ENCODE data around the gene CHRNE. TPM values are rescaled to one million over a fixed set of nuclear protein-coding genes. Genes with fewer than 3 reads are reported as not detected.
A peak's percentile ranks its signal among the peaks of the same experiment; 100 is the strongest.

The CHRNE gene
- total and polyA plus RNA-seq, 2 of the 8 experiments (the other 6 are each of a cell fraction or from before 2014, with no cell fraction given), result 0.15 to 0.33 TPM

GRCh38 chr17:4895657-4896331 lies 7.1 kb downstream of the CHRNE start:
- H4K5ac ChIP-seq (ENCODE audit: insufficient read length, low read depth, low read length), result no peak overlapping the region
- FAIRE-seq (no peak), DNase-seq (ENCODE audit: low read depth in 1 of 2, low spot score in 2 of 2) (peak in 1 of 2 experiments; percentile 75)
- no peak overlapping the region for H2AFZ ChIP-seq (ENCODE audit: low read length)
- H3K36me3 ChIP-seq (ENCODE audit: control insufficient read depth in 2 of 4, insufficient read depth in 4 of 4, low read length in 3 of 4), result peaks cover 11 to 31% (median 26%) of the 10 kb centered on the region in 4 experiments
- H2BK15ac ChIP-seq (ENCODE audit: low read length), result no peak overlapping the region
- no peak overlapping the region for H3K56ac ChIP-seq (replicated peaks; ENCODE audit: insufficient read length, low read depth, low read length)
- H3K4ac ChIP-seq (replicated peaks; ENCODE audit: insufficient read length, low read depth, low read length), result no peak overlapping the region
- no peak overlapping the region for H3K4me3 ChIP-seq (ENCODE audit: extremely low read depth in 1 of 4, insufficient read depth in 2 of 4, low read depth in 3 of 4, low read length in 4 of 4)
- H2BK12ac ChIP-seq (ENCODE audit: low read depth, low read length), result no peak overlapping the region
- H3K9ac ChIP-seq (replicated peaks in 1 of 4; ENCODE audit: extremely low read depth in 1 of 4, low read depth in 3 of 4, low read length in 3 of 4), result no peak overlapping the region
- WGBS, 2 experiments (ENCODE audit: extremely low coverage in 1 of 2, insufficient coverage in 1 of 2, insufficient read length in 1 of 2, insufficient replicate concordance in 2 of 2, low coverage in 1 of 2, low lambda C conversion rate in 2 of 2, missing lambda C conversion rate in 1 of 2), result 87% methylated on average over 23 of the region's 27 CpGs; no CpG with 5 or more reads in 1 of the 2 experiments
- H3K23ac ChIP-seq (ENCODE audit: insufficient read length), result no peak overlapping the region
- H4K8ac ChIP-seq (ENCODE audit: extremely low read depth, insufficient read depth, low read length), result no peak overlapping the region
- peaks cover 0 to 10% of the 10 kb centered on the region in 2 experiments for H4K20me1 ChIP-seq (replicated peaks in 1 of 2; ENCODE audit: control insufficient read depth in 1 of 2, insufficient read depth in 2 of 2, low read length in 2 of 2)
- H3K4me1 ChIP-seq (replicated peaks in 1 of 4; ENCODE audit: control insufficient read depth in 3 of 4, insufficient read depth in 4 of 4, low read length in 3 of 4), result peaks cover 0 to 4% (median 2%) of the 10 kb centered on the region in 4 experiments; a peak in 5 of 7 replicates
- no peaks in the 10 kb centered on the region for H3K27me3 ChIP-seq (replicated peaks in 1 of 4; ENCODE audit: control insufficient read depth in 3 of 4, extremely low read depth in 1 of 4, insufficient read depth in 3 of 4, low read length in 3 of 4)
- no peak overlapping the region for H2BK120ac ChIP-seq (replicated peaks; ENCODE audit: low read depth, low read length)
- ChIA-PET POLR2A (ENCODE audit: partially characterized antibody) (interaction anchor here (0.5 to 2.1 kb wide), 7 partner anchors 13 to 303 kb away, joined by 3 to 5 read pairs (median 3); partner anchors contain the start of gene SPAG7), CTCF (ENCODE audit: partially characterized antibody) (interaction anchor here (0.6 to 3.2 kb wide), 27 partner anchors 10 to 329 kb away, joined by 3 to 17 read pairs (median 3); partner anchors contain the start of genes GLTPD2 and PLD2)
- no peaks in the 10 kb centered on the region for H3K9me3 ChIP-seq (ENCODE audit: insufficient read depth in 2 of 2, low read depth in 1 of 2, low read length in 1 of 2)
- no peak overlapping the region for H2BK20ac ChIP-seq (ENCODE audit: low read length)
- no peak overlapping the region for H2AK5ac ChIP-seq (ENCODE audit: low read depth, low read length)
- no peak overlapping the region; a peak in 1 of 4 replicates for H3K4me2 ChIP-seq (ENCODE audit: insufficient read depth in 1 of 2, low read depth in 2 of 2, low read length in 2 of 2)
- no peak overlapping the region for H3K18ac ChIP-seq (ENCODE audit: extremely low read depth, low read length)
- TF ChIP-seq RXRA (IDR thresholded peaks at IDR 0.05; ENCODE audit: insufficient read depth, low read depth, low read length) (no peak), E2F6 (IDR thresholded peaks at IDR 0.05) (no peak), ASH2L (IDR thresholded peaks at IDR 0.05; ENCODE audit: low read length) (no peak), CTCF (IDR thresholded peaks at IDR 0.05; ENCODE audit: control extremely low read depth in 1 of 3, insufficient read depth in 1 of 3, low read depth in 1 of 3, low read length in 3 of 3) (peak; percentile 54 to 69 (median 55)), RFX5 (IDR thresholded peaks at IDR 0.05; ENCODE audit: borderline replicate concordance, low read depth, low read length) (no peak), RAD21 (IDR thresholded peaks at IDR 0.05 in 1 of 2, conservative IDR thresholded peaks at IDR 0.05 in 1 of 2; ENCODE audit: low read depth in 2 of 2, low read length in 2 of 2) (peak; percentile 21 to 25; a peak in 3 of 4 replicates), FOSL1 (IDR thresholded peaks at IDR 0.05; ENCODE audit: insufficient read depth, low read depth, low read length) (no peak)
- peaks cover 3% of the 10 kb centered on the region; the same call in 1 of the 2 replicates for H3K23me2 ChIP-seq (ENCODE audit: low read depth, low read length)
- no peaks in the 10 kb centered on the region for H3K79me2 ChIP-seq (ENCODE audit: control insufficient read depth in 1 of 2, insufficient read depth in 2 of 2, low read length in 2 of 2)
- no peak overlapping the region for H3K14ac ChIP-seq (ENCODE audit: insufficient read length)
- H2BK5ac ChIP-seq (ENCODE audit: low read depth, low read length), result no peak overlapping the region
- 0 out of 2 replicates have a peak overlapping the region, but pooled peaks have one; percentile 55 for H3K27ac ChIP-seq (ENCODE audit: low read depth, low read length)
- no peak overlapping the region for H4K91ac ChIP-seq (replicated peaks; ENCODE audit: insufficient read length, low read length)
- no peaks in the 10 kb centered on the region; the same call in 1 of the 2 replicates for H3K79me1 ChIP-seq (ENCODE audit: low read depth, low read length)

All from H1 (cell line).